ENCODE measurements around the gene NABP2.

NABP2 gene

DNA sequence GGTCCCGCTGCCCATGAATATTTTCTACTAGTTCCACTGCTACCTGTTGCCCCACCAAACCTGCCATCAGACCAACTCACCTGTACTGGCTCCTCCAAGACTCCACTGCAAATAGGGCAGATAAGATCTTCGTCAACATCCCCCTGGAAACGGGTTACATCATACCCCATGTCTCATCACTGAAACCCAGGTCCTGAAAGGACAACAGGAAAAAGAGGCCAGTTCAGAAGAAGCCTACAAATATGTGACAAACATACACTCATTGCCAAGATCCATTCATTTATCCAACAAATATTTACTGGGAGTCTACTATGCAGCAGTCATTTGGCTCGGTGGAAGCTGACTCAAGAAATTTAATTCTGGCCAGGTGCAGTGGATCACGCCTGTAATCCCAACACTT is 10.3 kb upstream of the NABP2 start:
- DNase-seq (ENCODE audit: low spot score), result no peak

DNA sequence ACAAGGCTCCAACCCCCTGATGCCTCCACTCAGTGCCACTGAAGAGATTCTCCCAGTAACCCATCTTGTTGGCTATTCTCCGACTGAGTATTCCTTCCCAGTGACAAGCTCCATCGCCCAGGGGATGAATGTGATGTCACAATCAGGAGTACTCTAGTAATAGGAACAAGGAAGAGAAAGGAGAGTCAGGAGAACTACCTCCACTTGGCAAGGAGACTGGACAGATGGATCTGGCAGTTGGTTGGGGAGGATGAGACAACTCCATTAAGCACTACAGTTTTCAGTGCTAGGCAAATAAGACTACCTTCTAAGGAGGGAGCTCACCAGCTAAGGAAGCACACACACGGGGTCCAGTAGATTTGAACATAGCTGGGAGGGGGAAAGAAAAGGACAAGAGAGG is 7.7 kb upstream of the NABP2 start:
- no peak for DNase-seq (ENCODE audit: low spot score)

DNA sequence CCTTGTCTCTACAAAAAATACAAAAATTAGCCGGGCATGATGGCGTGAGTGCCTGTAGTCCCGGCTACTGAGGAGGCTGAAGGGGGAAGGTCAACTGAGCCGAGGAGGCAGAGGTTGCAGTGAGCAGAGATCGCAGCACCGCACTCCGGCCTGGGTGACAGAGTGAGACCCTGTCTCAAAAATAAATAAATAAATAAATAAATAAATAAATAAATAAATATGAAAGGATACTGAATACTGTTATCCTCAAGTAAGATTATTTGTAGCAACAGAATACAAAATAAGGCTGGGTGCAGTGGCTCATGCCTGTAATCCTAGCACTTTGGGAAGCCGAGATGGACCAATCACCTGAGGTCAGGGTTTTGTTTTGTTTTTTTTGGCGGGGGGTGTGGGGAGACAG is 4.3 kb upstream of the NABP2 start:
- DNase-seq (ENCODE audit: low spot score), result no peak

DNA sequence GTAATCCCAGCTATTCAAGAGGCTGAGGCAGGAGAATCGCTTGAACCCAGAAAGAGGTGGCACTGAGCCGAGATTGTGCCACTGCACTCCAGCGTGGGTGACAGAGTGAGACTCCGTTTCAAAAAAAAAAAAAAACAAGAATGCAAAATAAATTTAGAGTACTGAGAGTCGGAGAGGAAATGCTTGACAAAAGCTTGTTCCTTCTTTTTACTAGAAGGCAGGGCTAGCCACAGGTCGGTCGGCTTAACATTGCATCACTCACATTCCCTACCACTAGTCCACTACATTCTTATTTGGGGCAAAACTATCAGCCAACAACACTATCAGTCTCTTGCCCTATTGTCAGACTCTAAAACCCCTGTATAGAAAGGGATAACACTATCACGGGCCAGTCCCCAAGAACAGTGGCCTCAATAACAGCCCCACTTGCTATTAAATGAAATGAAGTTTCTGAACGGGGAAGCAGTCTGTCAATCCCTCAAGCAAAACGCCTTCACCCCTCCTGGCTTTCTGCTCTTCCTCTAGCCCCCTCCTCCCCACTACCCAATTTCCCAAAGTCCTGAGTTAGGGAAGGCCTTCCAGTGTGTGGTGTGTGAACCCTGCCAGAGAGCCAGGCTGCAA is 3.4 kb upstream of the NABP2 start:
- DNase-seq (ENCODE audit: low spot score), result peak; percentile 42

DNA sequence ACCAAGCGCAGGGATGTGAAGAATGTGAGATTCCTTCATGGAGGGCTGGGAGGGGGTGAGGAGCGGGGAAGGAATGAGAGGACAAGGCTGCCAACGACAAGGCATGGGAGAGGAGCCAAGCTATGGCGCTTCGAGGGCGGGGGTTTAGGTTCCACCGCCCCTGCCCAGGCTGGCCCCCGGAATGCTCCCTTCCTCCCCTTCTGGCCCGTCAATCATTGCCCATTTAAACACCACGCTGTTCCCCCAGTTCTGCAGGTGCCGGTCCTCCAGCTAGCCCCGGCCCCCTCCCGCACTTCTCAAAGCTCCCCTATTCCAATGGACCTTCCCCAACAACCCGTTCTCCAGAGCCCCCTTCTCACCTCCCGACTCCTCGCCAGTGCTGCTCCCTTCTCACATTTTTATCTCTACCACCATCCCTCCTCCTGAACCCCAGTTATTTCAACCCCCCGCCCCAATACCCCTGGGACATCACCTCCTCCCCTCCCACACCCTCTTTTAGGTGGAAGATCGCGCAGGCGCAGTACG is 2.8 kb upstream of the NABP2 start:
- peak; percentile 36 for DNase-seq (ENCODE audit: low spot score)

DNA sequence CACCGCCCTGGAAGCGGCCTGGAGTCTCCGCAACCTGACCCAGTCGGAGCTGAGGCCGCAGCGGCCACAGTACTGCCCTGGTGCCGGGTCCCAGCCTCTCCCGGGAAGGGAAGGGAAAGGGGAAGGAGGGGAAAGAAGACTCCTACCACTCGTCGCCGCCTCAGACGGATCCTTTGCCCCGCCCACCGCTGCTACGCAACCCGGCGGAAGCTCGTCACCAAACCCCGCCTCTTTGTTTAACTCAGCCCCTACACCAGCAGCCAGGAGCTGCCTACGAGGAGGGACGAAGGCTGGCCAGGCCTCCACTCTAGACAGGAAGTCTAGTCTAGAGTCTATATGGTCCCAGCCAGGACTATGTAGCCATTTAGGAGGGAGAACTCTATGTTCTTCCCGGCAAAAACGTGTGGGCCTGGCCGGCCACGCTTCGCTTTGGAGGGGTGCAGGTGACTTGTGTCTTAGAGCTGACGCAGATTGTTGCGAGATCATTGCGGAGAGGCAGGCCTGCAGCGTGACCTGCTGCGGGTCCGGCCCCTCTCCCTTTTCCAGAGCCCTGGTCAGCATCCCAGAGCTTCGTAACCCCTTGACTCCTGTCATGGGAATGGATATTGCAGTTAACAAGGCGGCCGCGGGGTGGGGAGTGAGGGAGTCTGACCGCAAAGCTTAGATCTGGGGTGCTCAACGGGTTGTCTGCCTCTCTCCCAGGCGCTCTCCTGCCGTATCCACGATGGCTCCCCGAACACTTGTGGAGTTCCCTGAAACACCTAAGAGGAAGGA is 2.2 kb upstream of the NABP2 start, which contains the start of gene RNF41:
Gene RNF41, minus strand, starts transcription at position 166 of the 774 bp plus-strand sequence. CDS start 7,875 bp downstream, outside the sequence.
- DNase-seq (ENCODE audit: low spot score), result peak; percentile 98

DNA sequence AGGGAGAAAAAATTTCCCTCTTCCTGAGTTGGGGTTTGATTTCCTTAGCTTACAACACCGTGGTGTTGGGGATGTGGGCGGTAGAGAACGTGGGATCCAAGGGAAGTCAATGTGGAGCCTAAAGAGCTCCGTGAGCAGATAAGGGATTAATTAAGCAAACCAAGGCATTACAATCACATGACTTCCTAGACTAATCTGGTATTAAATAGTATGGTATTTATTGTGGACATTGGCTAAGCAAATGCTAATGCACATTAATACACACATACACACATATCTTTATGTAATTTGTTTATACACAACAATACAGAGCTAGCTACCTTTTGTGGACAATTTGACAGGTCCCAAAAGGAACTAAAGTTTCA is 1.6 kb upstream of the NABP2 start:
- no peak for DNase-seq (ENCODE audit: low spot score)

DNA sequence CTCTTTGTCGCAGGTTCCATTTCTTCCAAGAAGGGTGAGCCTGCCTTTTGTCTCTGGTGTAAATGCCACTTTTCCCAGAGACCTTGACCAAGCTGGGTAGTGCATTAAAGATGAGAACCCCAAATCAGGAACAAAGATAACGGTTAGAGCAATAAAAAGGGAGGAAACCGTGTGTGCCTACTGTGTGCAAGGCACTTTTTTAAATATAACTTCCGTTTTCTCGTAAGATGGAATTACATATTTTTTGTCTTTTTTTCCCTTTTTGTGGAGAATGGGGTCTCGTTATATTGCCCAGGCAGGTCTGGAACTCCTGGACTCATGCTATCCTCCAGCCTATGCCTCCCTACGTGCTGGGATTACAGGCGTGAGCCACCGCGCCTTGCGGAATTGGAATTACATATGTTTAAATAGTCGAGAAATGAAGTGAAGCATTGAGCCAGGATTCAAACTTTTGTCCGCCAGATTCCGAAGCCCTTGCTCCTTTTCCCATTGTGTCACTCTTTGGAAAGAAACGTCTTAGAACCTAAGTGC is 506 bp upstream of the NABP2 start:
- DNase-seq (ENCODE audit: low spot score), result no peak

DNA sequence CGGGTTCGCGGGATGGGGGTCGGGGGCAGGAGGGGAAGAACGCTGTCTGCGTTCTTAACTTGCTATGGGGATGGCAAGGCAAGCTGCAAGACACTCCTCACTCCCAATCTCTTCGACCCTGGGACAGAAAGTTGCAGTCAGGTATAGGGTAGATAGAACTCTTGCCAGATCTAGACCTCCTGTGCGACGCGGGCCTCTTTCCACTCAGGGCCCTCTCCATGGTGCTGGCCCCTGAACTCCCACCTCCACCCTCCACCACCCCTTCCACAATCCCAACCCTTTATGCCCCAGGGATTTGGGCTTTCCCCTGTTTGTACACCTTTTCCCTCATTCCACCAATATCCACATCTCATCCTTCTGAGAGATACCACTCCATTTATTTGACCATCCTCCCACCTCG is 812 bp downstream of the NABP2 start:
- DNase-seq (ENCODE audit: low spot score), result no peak

DNA sequence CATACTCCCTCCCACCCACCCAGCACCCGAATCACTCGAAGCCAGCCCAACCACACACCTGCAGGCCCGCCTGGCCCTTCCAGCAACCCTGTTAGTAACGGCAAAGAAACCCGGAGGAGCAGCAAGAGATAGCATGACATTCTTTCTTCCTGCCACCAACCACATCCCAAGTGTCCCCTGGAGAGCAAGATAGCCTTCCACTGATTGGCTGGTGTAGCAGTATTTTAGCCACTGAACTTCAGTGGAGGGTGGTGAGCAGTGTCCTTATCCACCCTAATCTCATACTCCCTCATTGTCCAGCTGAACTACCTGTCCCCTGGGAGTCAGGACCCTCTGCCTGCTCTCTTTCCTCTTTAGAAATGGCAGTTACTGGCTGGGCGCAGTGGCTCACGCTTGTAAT is 4.9 kb downstream of the NABP2 start:
- DNase-seq (ENCODE audit: low spot score), result no peak

DNA sequence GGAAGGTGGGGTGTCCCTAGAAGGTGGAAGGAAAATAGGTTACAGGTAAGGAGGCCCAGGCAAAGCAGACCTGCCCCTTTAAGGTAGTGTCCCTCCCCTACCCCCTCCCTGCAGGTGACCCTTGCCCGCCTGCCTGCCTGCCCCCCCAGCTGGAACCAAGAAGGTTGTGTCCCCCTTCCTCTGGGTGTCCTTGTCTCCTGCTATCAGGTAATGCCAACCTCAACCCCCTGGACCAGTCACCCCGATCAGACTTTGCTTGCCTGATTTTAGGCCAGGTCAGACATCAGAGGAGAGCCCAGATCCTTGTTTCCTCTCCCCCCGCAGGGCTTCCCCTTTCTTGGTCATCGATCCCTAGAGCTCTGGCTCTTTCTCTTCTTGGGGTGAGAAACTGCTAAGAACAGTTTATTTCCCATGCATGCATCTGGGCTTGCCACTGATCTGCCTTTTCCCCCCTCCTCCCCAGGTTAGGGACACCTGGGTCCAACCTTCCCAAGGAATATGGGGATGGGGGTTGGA is 5.8 kb downstream of the NABP2 start, which contains the start of gene SLC39A5:
Gene SLC39A5, plus strand, starts transcription at position 136 of the 516 bp plus-strand sequence. CDS start 1,224 bp downstream, outside the sequence.
- DNase-seq (ENCODE audit: low spot score), result no peak

DNA sequence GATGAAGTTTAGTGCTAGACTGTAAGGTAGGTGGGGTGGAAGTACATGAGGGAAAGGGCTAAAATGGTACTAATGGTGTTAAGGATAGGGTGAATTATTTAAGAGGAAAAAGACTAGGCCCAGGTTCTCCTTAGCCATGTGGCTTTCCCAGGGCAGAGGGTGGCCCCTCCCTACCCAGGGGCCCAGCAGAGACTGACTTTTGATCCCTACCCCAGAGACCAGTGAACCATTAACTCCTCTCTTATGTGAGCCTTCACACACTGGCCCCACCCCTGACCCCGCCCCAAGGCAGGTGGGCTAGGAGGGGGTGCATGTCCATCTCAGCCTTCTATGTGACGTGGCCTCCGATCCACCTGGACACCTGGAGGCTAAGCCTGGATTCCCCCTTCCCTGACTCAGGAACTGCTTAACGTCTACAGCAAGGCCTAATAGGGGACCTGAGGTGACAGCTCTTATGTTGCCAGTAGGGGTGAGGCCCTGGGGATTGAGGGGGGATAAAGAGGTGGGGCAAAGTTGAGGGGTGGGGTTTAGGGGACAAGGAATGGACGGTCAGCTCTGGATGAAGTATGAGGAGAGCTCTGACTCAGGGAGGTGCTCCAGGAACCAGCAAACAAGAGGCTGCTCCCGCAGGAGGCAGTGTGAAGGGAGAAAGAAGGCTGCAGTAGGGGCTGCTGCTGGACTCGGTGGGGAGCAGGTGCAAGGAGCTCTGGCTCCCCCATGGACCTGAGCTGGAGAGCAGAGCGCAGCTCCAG is 6.5 kb downstream of the NABP2 start:
- DNase-seq (ENCODE audit: low spot score), result peak; percentile 72

DNA sequence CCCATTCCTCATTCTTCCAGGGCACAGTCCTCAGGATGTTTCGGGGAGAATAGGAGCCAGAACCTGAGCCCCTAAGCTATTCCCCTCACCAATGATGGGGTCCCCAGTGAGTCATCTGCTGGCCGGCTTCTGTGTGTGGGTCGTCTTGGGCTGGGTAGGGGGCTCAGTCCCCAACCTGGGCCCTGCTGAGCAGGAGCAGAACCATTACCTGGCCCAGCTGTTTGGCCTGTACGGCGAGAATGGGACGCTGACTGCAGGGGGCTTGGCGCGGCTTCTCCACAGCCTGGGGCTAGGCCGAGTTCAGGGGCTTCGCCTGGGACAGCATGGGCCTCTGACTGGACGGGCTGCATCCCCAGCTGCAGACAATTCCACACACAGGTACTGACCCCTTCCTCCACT is 7.0 kb downstream of the NABP2 start:
- no peak for DNase-seq (ENCODE audit: low spot score)

DNA sequence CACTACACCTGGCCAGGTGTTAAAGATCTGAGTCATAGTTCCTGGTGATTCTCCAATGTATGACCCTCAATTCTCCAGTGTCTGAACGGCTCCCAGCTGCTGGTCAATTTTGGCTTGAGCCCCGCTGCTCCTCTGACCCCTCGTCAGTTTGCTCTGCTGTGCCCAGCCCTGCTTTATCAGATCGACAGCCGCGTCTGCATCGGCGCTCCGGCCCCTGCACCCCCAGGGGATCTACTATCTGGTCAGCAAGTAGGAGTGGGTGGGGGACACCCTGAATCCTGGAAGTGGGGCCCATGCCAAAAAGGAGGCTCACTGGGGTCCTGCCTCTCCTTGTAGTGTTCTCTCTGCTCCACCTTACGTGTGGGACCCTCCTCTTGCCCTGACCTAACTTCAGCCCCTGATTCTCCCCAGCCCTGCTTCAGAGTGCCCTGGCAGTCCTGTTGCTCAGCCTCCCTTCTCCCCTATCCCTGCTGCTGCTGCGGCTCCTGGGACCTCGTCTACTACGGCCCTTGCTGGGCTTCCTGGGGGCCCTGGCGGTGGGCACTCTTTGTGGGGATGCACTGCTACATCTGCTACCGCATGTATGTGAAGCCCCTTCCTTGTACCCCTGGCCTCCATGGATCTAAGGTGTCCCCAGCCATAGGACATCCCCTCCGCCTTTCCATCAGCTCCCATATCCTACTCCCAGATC is 10.7 kb downstream of the NABP2 start:
- DNase-seq (ENCODE audit: low spot score), result no peak

DNA sequence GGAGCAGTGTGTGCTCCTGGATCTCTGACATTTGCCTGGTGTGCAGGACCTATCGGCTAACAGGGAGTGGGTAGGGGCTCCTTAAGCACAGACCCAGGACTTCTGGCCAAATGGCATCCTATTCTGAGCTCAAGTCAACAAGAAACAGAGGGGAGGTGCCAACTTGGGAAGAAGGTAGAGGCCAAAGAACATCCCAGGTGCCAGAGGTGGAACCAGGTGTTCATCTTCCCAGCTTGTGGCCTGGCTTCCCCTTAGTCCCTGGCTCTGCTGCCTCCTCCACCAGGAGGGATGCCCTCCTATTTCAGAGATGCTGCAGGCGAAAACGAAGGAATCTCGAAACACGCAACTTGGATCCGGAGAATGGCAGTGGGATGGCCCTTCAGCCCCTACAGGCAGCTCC is 11.9 kb downstream of the NABP2 start:
- DNase-seq (ENCODE audit: low spot score), result no peak

DNA sequence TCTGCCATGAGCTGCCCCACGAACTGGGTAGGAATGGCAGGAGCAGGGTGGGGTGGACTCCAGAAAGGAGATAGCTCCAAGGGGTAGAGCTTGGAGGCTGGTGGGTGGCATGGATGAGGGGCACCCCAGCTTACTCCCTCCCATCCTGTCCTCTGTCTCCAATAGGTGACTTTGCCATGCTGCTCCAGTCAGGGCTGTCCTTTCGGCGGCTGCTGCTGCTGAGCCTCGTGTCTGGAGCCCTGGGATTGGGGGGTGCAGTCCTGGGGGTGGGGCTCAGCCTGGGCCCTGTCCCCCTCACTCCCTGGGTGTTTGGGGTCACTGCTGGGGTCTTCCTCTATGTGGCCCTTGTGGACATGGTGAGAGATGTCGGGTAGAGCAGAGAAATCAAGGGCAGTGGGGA is 12.8 kb downstream of the NABP2 start:
- no peak for DNase-seq (ENCODE audit: low spot score)

DNA sequence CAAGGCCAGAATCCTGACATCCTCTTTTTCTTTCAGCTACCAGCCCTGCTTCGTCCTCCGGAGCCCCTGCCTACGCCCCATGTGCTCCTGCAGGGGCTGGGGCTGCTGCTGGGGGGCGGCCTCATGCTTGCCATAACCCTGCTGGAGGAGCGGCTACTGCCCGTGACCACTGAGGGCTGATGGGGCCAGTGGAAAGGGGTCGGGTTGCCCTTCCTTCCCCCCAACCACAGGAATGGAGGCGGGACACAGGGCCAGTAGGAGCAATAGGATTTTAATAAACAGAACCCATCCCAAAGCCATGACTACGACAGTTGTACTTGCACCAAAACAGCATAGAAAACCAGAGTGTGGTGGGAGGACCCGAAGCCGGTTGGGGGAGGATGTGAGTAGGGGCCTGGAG is 13.4 kb downstream of the NABP2 start:
- DNase-seq (ENCODE audit: low spot score), result no peak

DNA sequence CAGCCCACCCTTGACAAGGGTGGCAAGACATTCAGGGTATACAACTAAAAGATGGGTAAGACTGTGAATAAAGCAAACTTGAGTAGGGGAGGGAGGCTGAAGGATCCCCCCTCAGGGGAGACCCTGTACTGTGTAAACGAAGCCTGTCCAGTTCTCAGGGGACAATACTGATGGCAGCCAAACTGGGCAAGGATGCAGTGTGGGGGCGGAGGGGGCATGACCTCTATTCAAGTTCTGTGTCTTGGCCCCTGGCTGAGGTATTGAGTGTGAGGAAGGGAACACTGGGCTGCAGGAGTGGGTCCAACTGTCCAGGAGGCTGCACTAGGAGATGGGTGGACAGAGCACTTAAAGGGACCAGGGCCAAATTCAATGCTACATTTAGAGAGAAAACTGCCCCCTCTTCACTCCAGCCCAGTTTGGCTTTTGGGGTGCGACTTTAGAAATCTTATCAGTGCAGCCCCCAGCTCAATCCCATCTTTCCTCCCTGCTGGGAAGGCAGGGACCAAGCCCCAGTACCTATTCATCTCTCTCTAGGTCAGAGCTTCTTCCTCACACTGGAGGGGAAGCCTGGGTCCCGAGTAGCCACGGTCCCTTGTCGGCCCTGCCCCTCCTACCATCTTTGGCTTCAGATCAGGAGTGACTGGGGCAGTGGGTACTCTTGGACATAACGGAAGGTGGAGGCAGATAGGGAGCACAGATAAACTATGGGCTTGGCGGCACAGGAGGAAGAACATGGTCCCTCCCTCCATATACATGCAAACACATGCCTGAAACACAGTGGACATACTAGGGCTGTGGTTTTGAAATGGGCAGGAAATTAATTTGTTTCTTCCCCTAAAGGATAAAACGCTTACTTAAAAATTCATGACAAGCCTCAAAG is 17.5 kb downstream of the NABP2 start:
- no peak for DNase-seq (ENCODE audit: low spot score)

DNA sequence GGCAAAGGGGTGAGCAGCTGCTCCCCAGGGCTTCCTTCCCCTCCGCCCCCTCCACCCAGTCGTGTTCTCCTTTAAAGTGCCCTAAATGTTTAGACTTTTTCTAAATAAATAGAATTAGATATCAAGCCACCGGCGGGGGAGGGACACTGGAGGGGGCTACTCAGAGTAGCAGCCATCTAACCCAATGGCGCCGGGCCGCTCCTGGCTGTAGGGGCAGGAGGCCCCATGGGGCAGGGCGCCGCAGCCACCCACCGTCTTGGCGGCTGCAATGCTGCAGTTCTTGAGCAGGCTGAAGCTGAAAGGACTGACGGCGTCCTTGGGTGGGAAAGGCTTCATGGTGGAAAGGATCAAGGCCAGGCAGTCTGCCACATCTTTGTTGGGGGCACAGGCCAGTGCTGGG is 18.8 kb downstream of the NABP2 start:
- DNase-seq (ENCODE audit: low spot score), result no peak

DNA sequence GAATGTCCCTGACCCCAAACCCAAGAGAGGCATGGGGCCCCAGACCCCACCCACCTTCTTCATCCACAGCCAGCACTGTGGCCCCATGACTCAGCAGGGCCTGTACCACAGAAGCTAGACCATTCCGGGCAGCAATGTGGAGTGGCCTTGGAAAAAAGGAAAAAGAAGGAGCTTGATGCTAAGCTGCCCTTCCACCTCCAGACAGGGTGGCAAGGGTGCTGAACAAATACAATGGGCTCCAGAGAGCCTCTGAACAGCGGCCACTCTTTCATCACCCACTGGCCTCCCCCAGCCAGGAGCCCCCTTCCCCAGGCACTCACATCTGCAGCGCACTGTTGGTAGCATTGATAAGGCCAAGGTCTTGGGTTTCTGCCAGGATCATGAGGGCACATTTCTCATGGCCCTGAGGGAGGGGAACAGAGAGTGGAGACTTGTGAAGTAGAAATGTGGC is 19.6 kb downstream of the NABP2 start:
- DNase-seq (ENCODE audit: low spot score), result no peak

DNA sequence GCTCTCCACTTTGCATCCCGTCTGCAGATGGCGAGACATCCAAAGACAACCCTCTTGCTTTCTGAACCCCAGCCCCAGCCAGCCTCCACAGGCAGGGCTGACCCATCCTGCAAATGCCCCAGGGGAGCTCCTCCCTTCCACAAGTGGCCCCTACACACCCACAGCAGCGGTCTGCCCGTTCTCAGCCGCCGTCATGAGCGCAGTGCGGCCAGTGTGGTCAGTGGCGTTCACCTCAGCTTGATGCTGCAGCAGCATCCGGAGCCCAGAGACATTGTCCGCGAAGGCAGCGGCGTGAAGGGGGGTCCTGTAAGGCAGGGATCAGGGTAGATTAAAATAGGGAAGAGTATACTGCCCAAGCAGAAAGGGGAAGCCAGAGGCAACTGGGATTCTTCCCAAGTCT is 20.4 kb downstream of the NABP2 start:
- no peak for DNase-seq (ENCODE audit: low spot score)

Measured in SW480 (cell line).